ENCODE results near the gene ABHD5.

Gene ABHD5

DNA sequence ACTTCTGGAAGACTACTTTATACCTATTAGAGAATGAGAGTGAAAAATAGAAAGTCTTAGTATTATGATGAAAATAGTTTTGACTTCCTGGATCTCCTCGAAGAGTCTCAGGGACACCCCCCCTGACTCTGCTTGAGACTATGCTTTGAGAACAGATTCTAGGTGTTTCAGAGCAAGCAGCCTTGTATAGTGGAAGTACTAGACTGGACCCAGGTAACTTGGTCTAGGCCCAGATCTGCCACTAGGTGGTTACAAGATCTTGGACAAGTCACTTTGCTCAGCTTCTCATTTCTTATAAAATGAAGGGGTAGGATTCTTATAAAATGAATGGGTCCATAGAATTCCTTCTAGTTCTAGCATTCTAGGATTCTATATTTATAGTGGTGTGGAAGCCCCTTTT is 9.1 kb downstream of the ABHD5 start:
- no peaks in the 10 kb centered on the region for H3K9me2 ChIP-seq (replicated peaks; ENCODE audit: control insufficient read depth, low read length)
- H3K4me2 ChIP-seq (ENCODE audit: low read length) = no peak overlapping the region
- no peak overlapping the region for H3K27ac ChIP-seq (ENCODE audit: low read depth, low read length)
- H3K27me3 ChIP-seq (ENCODE audit: control insufficient read depth, low read length) = no peaks in the 10 kb centered on the region
- H3F3A ChIP-seq (ENCODE audit: control insufficient read depth, insufficient read depth) = no peaks in the 10 kb centered on the region
- H3K79me2 ChIP-seq (ENCODE audit: control insufficient read depth, low read length) = peaks cover 41% of the 10 kb centered on the region
- no peaks in the 10 kb centered on the region for H4K20me1 ChIP-seq (ENCODE audit: control insufficient read depth, insufficient read depth, low read depth, low read length)
- no peak overlapping the region for H3K4me3 ChIP-seq (ENCODE audit: low read length)
- no peak for TF ChIP-seq EZH2phosphoT487 (IDR thresholded peaks at IDR 0.05; ENCODE audit: borderline replicate concordance, low read length)
- TF ChIP-seq, protein P1, sequence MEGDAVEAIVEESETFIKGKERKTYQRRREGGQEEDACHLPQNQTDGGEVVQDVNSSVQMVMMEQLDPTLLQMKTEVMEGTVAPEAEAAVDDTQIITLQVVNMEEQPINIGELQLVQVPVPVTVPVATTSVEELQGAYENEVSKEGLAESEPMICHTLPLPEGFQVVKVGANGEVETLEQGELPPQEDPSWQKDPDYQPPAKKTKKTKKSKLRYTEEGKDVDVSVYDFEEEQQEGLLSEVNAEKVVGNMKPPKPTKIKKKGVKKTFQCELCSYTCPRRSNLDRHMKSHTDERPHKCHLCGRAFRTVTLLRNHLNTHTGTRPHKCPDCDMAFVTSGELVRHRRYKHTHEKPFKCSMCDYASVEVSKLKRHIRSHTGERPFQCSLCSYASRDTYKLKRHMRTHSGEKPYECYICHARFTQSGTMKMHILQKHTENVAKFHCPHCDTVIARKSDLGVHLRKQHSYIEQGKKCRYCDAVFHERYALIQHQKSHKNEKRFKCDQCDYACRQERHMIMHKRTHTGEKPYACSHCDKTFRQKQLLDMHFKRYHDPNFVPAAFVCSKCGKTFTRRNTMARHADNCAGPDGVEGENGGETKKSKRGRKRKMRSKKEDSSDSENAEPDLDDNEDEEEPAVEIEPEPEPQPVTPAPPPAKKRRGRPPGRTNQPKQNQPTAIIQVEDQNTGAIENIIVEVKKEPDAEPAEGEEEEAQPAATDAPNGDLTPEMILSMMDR (IDR thresholded peaks at IDR 0.05; ENCODE audit: low read depth, low read length, poor library complexity, severe bottlenecking) = peak; percentile 33
- H3K4me1 ChIP-seq (ENCODE audit: control insufficient read depth, low read length) = peaks cover 15% of the 10 kb centered on the region
- H3K9me3 ChIP-seq (ENCODE audit: control insufficient read depth, insufficient read depth, low read length) = no peaks in the 10 kb centered on the region
- peaks cover 18% of the 10 kb centered on the region for H3K36me3 ChIP-seq (ENCODE audit: control insufficient read depth, low read length)

DNA sequence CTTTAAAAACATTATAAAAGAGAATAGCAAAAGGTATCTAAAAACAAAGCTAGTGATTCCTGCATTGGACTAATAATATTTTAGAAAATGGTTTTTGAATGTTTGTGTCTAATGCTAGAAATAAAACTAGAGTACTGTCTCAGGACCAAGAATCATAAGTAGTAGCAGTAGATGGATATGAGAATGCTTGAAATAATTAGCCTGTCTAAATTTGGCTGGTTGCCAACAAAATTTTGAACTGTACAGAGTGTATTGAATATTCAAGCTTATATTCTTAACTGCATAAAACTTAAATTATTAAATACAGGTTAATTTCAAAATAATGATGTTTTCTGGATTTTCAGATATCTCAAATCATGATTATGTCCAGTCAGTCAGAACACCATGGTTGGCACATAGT is 14.0 kb downstream of the ABHD5 start:
- no peaks in the 10 kb centered on the region for H4K20me1 ChIP-seq (ENCODE audit: control insufficient read depth, insufficient read depth, low read depth, low read length)
- H3K9me2 ChIP-seq (replicated peaks; ENCODE audit: control insufficient read depth, low read length) = no peaks in the 10 kb centered on the region
- no peak overlapping the region for H3K27ac ChIP-seq (ENCODE audit: low read depth, low read length)
- peaks cover 15% of the 10 kb centered on the region for H3K4me1 ChIP-seq (ENCODE audit: control insufficient read depth, low read length)
- no peaks in the 10 kb centered on the region for H3K9me3 ChIP-seq (ENCODE audit: control insufficient read depth, insufficient read depth, low read length)
- H3K27me3 ChIP-seq (ENCODE audit: control insufficient read depth, low read length) = no peaks in the 10 kb centered on the region
- peak overlapping the region; percentile 42 for H3K4me2 ChIP-seq (ENCODE audit: low read length)
- TF ChIP-seq, protein P1 (IDR thresholded peaks at IDR 0.05; ENCODE audit: low read depth, low read length, poor library complexity, severe bottlenecking) = no peak
- no peak for TF ChIP-seq EZH2phosphoT487 (IDR thresholded peaks at IDR 0.05; ENCODE audit: borderline replicate concordance, low read length)
- H3K79me2 ChIP-seq (ENCODE audit: control insufficient read depth, low read length) = no peaks in the 10 kb centered on the region
- H3F3A ChIP-seq (ENCODE audit: control insufficient read depth, insufficient read depth) = no peaks in the 10 kb centered on the region
- H3K4me3 ChIP-seq (ENCODE audit: low read length) = peak overlapping the region; percentile 10; the same call in 1 of the 2 replicates
- H3K36me3 ChIP-seq (ENCODE audit: control insufficient read depth, low read length) = peaks cover 14% of the 10 kb centered on the region

DNA sequence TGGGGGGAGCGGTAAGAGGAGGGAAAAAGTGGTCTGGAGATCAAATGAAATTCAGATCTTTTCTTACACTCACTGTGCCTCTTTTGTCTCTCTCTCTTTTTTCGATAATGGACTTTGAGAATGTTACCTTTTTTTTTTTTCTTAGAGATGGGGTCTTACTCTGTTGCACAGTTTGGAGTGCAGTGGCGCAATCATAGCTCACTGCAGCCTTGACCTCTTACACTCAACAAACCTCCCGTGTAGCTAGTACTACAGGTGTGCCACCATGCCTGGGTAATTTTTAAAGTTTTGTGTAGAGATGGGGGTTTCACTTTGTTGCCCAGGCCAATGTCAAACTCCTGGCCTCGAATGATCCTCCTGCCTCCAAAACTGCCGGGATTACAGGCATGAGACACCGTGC is 15.6 kb downstream of the ABHD5 start:
- H3K4me2 ChIP-seq (ENCODE audit: low read length) = no peak overlapping the region
- no peaks in the 10 kb centered on the region for H4K20me1 ChIP-seq (ENCODE audit: control insufficient read depth, insufficient read depth, low read depth, low read length)
- no peaks in the 10 kb centered on the region for H3K9me3 ChIP-seq (ENCODE audit: control insufficient read depth, insufficient read depth, low read length)
- peaks cover 10% of the 10 kb centered on the region; the same call in 1 of the 2 replicates for H3K36me3 ChIP-seq (ENCODE audit: control insufficient read depth, low read length)
- no peaks in the 10 kb centered on the region for H3K9me2 ChIP-seq (replicated peaks; ENCODE audit: control insufficient read depth, low read length)
- H3K27ac ChIP-seq (ENCODE audit: low read depth, low read length) = no peak overlapping the region
- peaks cover 15% of the 10 kb centered on the region for H3K4me1 ChIP-seq (ENCODE audit: control insufficient read depth, low read length)
- no peak for TF ChIP-seq EZH2phosphoT487 (IDR thresholded peaks at IDR 0.05; ENCODE audit: borderline replicate concordance, low read length)
- TF ChIP-seq, protein P1 (IDR thresholded peaks at IDR 0.05; ENCODE audit: low read depth, low read length, poor library complexity, severe bottlenecking) = no peak
- H3K27me3 ChIP-seq (ENCODE audit: control insufficient read depth, low read length) = no peaks in the 10 kb centered on the region
- H3K4me3 ChIP-seq (ENCODE audit: low read length) = no peak overlapping the region
- H3F3A ChIP-seq (ENCODE audit: control insufficient read depth, insufficient read depth) = no peaks in the 10 kb centered on the region
- H3K79me2 ChIP-seq (ENCODE audit: control insufficient read depth, low read length) = no peaks in the 10 kb centered on the region
